NCI-H2196 treated with DMSO at 0.1 percent for 48 hours (cell line): ENCODE data around the gene PLA2G2F.

Experiments
- DNase-seq: peaks from one replicate; lab custom pipeline; 2025; ENCODE audit not compliant: unreplicated experiment; lab: John Stamatoyannopoulos, UW

Gene PLA2G2F

GRCh38 chr1:20168564-20169491 is 29.7 kb downstream of the PLA2G2F start:
- DNase-seq, result no peak

GRCh38 chr1:20169932-20170331 is 30.8 kb downstream of the PLA2G2F start:
- no peak for DNase-seq

- DNase-seq, result no peak
These were observed 33.0 kb downstream of the PLA2G2F start for GRCh38 chr1:20172033-20172590.

- DNase-seq, result no peak
These were observed 36.0 kb downstream of the PLA2G2F start for GRCh38 chr1:20174937-20175666.

GRCh38 chr1:20178634-20179370 is 39.7 kb downstream of the PLA2G2F start:
- peak; percentile 17 for DNase-seq

- DNase-seq, result no peak
These were observed 40.4 kb downstream of the PLA2G2F start for GRCh38 chr1:20179371-20180128.

GRCh38 chr1:20180129-20180843 is 41.2 kb downstream of the PLA2G2F start:
- no peak for DNase-seq

GRCh38 chr1:20180844-20181207 is 41.7 kb downstream of the PLA2G2F start:
- DNase-seq, result no peak

- DNase-seq, result no peak
These were observed 43.3 kb downstream of the PLA2G2F start for GRCh38 chr1:20182415-20182814.

- DNase-seq, result no peak
These were observed 43.9 kb downstream of the PLA2G2F start for GRCh38 chr1:20183035-20183434.

- DNase-seq, result no peak
These were observed 44.6 kb downstream of the PLA2G2F start for GRCh38 chr1:20183616-20184271.

- no peak for DNase-seq
These were observed 45.4 kb downstream of the PLA2G2F start for GRCh38 chr1:20184481-20184900.

- DNase-seq, result no peak
These were observed 46.1 kb downstream of the PLA2G2F start for GRCh38 chr1:20184997-20185833.

GRCh38 chr1:20185834-20186782 is 47.0 kb downstream of the PLA2G2F start, which contains the start of the genes PLA2G2C and UBXN10:
PLA2G2C (minus strand) TSS chr1:20186518; CDS start chr1:20177363, 9,155 bp downstream.
UBXN10 (plus strand) TSS chr1:20186096; CDS start chr1:20190562, 4,466 bp downstream.
- no peak for DNase-seq

- peak; percentile 34 for DNase-seq
These were observed 48.1 kb downstream of the PLA2G2F start for GRCh38 chr1:20187103-20187812.

- DNase-seq, result no peak
These were observed 48.8 kb downstream of the PLA2G2F start for GRCh38 chr1:20187813-20188454.
